ENCODE measurements around the gene SPTSSA.

- TF ChIP-seq POLR2AphosphoS5 (IDR thresholded peaks at IDR 0.05; ENCODE audit: low read depth) (no peak), CTCF (conservative IDR thresholded peaks at IDR 0.05; ENCODE audit: low read depth in 2 of 2) (no peak), JUNB (IDR thresholded peaks at IDR 0.05; ENCODE audit: unreplicated experiment) (no peak), CREB1 (CRISPR knock-in tag; IDR thresholded peaks at IDR 0.05; ENCODE audit: low read depth) (no peak), EZH2 (IDR thresholded peaks at IDR 0.05; ENCODE audit: low read depth, unreplicated experiment) (no peak), ZNF462 (CRISPR knock-in tag; IDR thresholded peaks at IDR 0.05) (no peak), EZH2phosphoT487 (IDR thresholded peaks at IDR 0.05; ENCODE audit: unreplicated experiment) (no peak), REST (IDR thresholded peaks at IDR 0.05; ENCODE audit: unreplicated experiment) (no peak), NANOG (IDR thresholded peaks at IDR 0.05; ENCODE audit: borderline replicate concordance) (no peak)
Observed at GRCh38 chr14:34457186-34457585, 4.9 kb downstream of the SPTSSA start.

Data from GM23338 (cell line).